Astrocyte (in vitro differentiated cells and primary cell): Measurements from ENCODE around the gene NRARP. TPM values are rescaled to one million over a fixed set of nuclear protein-coding genes. Genes with fewer than 3 reads are reported as not detected.

Experiments used
- DNase-seq: peaks from one replicate; pipeline ENCODE4 v3.0.0-alpha.2; 2010; ENCODE audit warnings: low read depth
- FAIRE-seq: peaks from 2 replicates; lab custom pipeline; 2011; peaks lifted over from hg19 to GRCh38; lab: Jason Lieb, UNC
- H2AFZ ChIP-seq: 2 replicates; pipeline ENCODE4 v1.6.0; 2012; ENCODE audit warnings: low read depth, low read length, inconsistent platforms
- H3K27ac ChIP-seq: 2 replicates; pipeline ENCODE4 v1.5.1; 2011; ENCODE audit warnings: low read depth, low read length, inconsistent platforms
- H3K27me3 ChIP-seq: 2 replicates; pipeline ENCODE4 v1.6.0; 2011; ENCODE audit warnings: low read length, inconsistent platforms; ENCODE audit not compliant: insufficient read depth
- H3K36me3 ChIP-seq: 2 replicates; pipeline ENCODE4 v1.5.1; 2011; ENCODE audit warnings: low read length, inconsistent platforms; ENCODE audit not compliant: insufficient read depth
- H3K4me1 ChIP-seq: 2 replicates; pipeline ENCODE4 v1.5.1; 2011; ENCODE audit warnings: low read length, inconsistent platforms; ENCODE audit not compliant: insufficient read depth
- H3K4me2 ChIP-seq: 2 replicates; pipeline ENCODE4 v1.6.0; 2012; ENCODE audit warnings: low read length, inconsistent platforms
- H3K4me3 ChIP-seq: 2 replicates; pipeline ENCODE4 v1.5.1; 2011; ENCODE audit warnings: low read depth, mild to moderate bottlenecking, low read length, inconsistent platforms; ENCODE audit not compliant: insufficient read depth
- H3K79me2 ChIP-seq: 2 replicates; pipeline ENCODE4 v1.6.0; 2012; ENCODE audit warnings: mild to moderate bottlenecking, low read length, inconsistent platforms; ENCODE audit not compliant: insufficient read depth
- H3K9ac ChIP-seq: 2 replicates; pipeline ENCODE4 v1.6.0; 2012; ENCODE audit warnings: mild to moderate bottlenecking, low read length, inconsistent platforms
- H3K9me3 ChIP-seq: 2 replicates; pipeline ENCODE4 v1.5.1; 2012; ENCODE audit warnings: low read depth, mild to moderate bottlenecking, low read length, inconsistent platforms; ENCODE audit not compliant: insufficient read depth
- H4K20me1 ChIP-seq: 2 replicates; pipeline ENCODE4 v1.6.0; 2012; ENCODE audit warnings: low read length, inconsistent platforms; ENCODE audit not compliant: insufficient read depth
- H3K27ac Mint-ChIP-seq: one replicate; pipeline ENCODE4 v1.8.0; 2021; ENCODE audit warnings: mild to moderate bottlenecking, mixed read lengths; ENCODE audit not compliant: unreplicated experiment
- H3K27me3 Mint-ChIP-seq: one replicate; pipeline ENCODE4 v1.8.0; 2021; ENCODE audit warnings: low read depth, mixed read lengths; ENCODE audit not compliant: unreplicated experiment
- H3K36me3 Mint-ChIP-seq: one replicate; pipeline ENCODE4 v1.8.0; 2021; ENCODE audit warnings: low read depth, mixed read lengths; ENCODE audit not compliant: unreplicated experiment
- H3K4me1 Mint-ChIP-seq: one replicate; pipeline ENCODE4 v1.8.0; 2021; ENCODE audit warnings: low read depth, mixed read lengths; ENCODE audit not compliant: unreplicated experiment
- H3K4me3 Mint-ChIP-seq: one replicate; pipeline ENCODE4 v1.8.0; 2021; ENCODE audit warnings: mild to moderate bottlenecking, moderate library complexity, mixed read lengths; ENCODE audit not compliant: unreplicated experiment
- H3K9me3 Mint-ChIP-seq: one replicate; pipeline ENCODE4 v1.8.0; 2021; ENCODE audit warnings: mild to moderate bottlenecking, mixed read lengths; ENCODE audit not compliant: unreplicated experiment
- CTCF ChIP-seq: IDR thresholded peaks from 2 replicates; pipeline ENCODE4 v1.5.1; 2011; ENCODE audit warnings: low read depth, mild to moderate bottlenecking, inconsistent platforms, low read length, moderate library complexity; ENCODE audit not compliant: insufficient read depth
- EZH2 ChIP-seq: IDR thresholded peaks from 2 replicates; pipeline ENCODE4 v1.6.1; 2012; ENCODE audit warnings: mild to moderate bottlenecking, low read length, inconsistent platforms; ENCODE audit not compliant: insufficient read depth
- total RNA-seq: library from RNA; stranded (reverse); gene quantifications from 2 replicates; pipeline ENCODE4 v1.2.1, GENCODE V29; 2021

The NRARP gene
- total RNA-seq, 1 donor from 2014 or later, result 7.3 TPM

DNA sequence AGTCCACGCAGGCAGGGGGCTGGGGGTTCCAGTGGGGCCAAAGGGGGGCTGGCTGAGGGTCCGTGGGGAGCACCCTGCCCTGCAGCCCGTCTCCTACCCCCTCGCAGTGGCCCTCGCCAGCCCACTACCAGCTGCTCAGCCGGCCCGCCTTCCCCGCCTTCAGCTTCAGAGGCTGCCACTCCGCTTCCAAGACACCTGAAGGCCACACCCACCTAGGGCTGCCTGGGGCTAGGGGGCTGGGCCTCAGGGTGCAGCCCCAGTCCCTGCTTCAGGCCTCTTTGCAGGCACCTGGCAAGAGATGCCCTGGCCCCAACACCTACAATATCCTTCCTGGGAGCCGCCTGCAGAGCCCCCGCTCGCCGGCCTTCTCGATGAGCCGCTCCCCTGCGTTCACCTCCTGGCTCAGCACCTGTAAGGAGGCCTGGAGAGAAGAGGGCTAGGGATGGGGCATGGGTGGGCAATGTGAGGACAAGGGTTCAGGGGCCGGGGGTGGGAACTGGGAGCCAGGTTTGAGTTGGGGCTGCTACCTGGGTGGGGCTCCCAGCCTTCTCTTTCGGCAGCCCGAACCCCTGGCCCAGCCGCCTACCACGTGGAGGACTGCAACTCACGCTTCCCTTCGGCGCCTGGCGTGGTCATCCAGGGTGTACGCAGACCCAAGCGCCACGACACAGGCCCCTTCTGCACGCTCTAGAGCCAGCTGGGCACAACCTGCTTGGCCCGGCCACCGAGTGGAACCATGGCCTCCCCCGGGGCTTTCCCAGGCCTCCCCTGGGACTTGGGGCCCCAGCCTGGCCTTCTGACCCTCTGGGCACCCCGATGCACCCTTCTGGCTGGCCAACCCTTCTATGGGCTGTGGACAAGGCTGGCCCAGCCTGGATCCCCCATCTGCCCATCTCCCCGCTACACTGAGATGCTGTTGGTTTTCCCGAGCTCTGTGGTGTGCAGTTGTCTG lies 49.2 kb downstream of the NRARP start:
- Mint-ChIP-seq H3K4me3 (peak overlapping the region; percentile 60), H3K36me3 (no peaks in the 10 kb centered on the region), H3K4me1 (peaks cover 4% of the 10 kb centered on the region), H3K27ac (no peak overlapping the region), H3K27me3 (peaks cover 6% of the 10 kb centered on the region), H3K9me3 (no peaks in the 10 kb centered on the region)
- H3K9ac ChIP-seq, result no peak overlapping the region
- H3K27ac ChIP-seq, result no peak overlapping the region
- no peaks in the 10 kb centered on the region for H3K36me3 ChIP-seq
- H3K79me2 ChIP-seq, result peaks cover 27% of the 10 kb centered on the region
- no peak overlapping the region for H2AFZ ChIP-seq
- no peaks in the 10 kb centered on the region for H3K27me3 ChIP-seq
- H3K4me3 ChIP-seq, result no peak overlapping the region
- H3K4me2 ChIP-seq, result no peak overlapping the region
- peaks cover 22% of the 10 kb centered on the region for H3K4me1 ChIP-seq
- TF ChIP-seq EZH2, result no peak
- TF ChIP-seq CTCF, result no peak
- FAIRE-seq, result no peak
- H3K9me3 ChIP-seq, result no peaks in the 10 kb centered on the region
- H4K20me1 ChIP-seq, result peaks cover 17% of the 10 kb centered on the region
- no peak for DNase-seq

DNA sequence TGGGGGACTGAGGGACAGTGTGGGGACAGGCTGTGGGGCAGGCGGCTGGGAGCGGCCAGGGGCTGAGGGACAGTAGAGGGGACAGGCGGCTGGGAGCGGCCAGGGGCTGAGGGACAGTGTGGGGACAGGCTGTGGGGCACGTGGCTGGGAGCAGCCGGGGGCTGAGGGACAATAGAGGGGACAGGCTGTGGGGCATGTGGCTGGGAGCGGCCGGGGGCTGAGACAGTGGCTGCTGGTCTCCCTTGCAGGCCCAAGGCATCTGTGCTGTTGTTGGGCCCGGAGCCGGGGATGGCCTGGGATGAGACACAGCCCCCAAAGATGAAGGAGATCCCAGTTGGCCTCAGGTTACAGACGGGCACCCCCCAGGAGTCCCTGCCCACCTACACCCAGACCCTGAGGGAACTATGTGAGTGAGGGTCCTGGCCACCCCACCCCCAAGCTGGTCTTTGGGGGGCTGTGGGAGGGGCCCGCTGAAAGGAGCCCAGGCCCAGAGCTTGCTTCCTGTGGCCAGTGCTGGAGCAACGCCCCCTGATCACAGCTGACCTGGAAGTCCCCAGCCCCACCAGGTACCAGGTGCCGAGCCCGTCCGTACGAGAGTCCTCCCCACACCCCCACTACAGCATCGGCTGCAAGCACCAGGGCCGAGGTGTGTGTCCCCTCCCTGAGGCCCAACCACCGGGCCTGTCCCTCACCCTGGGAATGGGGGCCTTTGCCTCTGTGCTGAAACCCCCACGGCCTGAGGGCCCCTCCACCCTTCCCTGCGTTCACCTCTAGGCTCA lies 50.4 kb downstream of the NRARP start:
- Mint-ChIP-seq H3K9me3 (no peaks in the 10 kb centered on the region), H3K4me3 (no peak overlapping the region), H3K36me3 (no peaks in the 10 kb centered on the region), H3K4me1 (peaks cover 2% of the 10 kb centered on the region), H3K27ac (no peak overlapping the region), H3K27me3 (peaks cover 6% of the 10 kb centered on the region)
- DNase-seq (no peak), FAIRE-seq (no peak)
- Histone ChIP-seq H3K9me3 (no peaks in the 10 kb centered on the region), H3K9ac (no peak overlapping the region), H3K27me3 (no peaks in the 10 kb centered on the region), H2AFZ (no peak overlapping the region), H3K4me2 (no peak overlapping the region), H3K4me3 (no peak overlapping the region), H4K20me1 (peaks cover 12% of the 10 kb centered on the region), H3K79me2 (peaks cover 20% of the 10 kb centered on the region), H3K27ac (no peak overlapping the region), H3K36me3 (no peaks in the 10 kb centered on the region), H3K4me1 (peaks cover 20% of the 10 kb centered on the region)
- TF ChIP-seq CTCF, result no peak
- TF ChIP-seq EZH2, result no peak
